Loucy (cell line): Measurements from ENCODE around the gene BEST3.

Experiments used
- EZH2phosphoT487 ChIP-seq: fragments of 200-600 bp; IDR thresholded peaks from 2 replicates; pipeline ENCODE4 v1.6.1; 2018; ENCODE audit warnings: antibody characterized with exemption, mild to moderate bottlenecking, moderate library complexity, borderline replicate concordance
- TF ChIP-seq, protein P1 (sequence below): fragments of 200-600 bp; sonication (generic); conservative IDR thresholded peaks from 2 replicates; pipeline ENCODE4 v1.5.1; 2014; ENCODE audit warnings: mild to moderate bottlenecking, antibody characterized with exemption, low read length

DNA sequence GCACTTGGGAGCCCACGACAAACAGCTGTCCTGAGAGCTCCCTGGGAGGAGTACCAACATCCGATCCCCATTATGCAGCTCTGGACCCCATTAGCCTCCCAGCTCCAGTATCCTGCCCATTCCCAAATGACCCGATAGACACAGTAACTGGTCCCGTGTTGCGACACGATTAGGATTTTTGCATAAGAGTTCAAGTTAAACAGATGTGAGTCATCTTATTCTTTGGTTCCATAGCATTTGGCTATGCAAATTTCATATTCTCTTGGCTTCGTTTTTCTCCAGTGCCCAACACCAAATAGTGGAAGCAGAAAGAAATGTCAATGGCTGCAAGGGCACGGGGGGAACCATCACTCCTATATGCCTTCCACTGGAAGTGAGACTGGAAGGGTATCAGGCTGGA lies 45.4 kb downstream of the BEST3 start:
- TF ChIP-seq, protein P1, sequence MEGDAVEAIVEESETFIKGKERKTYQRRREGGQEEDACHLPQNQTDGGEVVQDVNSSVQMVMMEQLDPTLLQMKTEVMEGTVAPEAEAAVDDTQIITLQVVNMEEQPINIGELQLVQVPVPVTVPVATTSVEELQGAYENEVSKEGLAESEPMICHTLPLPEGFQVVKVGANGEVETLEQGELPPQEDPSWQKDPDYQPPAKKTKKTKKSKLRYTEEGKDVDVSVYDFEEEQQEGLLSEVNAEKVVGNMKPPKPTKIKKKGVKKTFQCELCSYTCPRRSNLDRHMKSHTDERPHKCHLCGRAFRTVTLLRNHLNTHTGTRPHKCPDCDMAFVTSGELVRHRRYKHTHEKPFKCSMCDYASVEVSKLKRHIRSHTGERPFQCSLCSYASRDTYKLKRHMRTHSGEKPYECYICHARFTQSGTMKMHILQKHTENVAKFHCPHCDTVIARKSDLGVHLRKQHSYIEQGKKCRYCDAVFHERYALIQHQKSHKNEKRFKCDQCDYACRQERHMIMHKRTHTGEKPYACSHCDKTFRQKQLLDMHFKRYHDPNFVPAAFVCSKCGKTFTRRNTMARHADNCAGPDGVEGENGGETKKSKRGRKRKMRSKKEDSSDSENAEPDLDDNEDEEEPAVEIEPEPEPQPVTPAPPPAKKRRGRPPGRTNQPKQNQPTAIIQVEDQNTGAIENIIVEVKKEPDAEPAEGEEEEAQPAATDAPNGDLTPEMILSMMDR: no peak
- TF ChIP-seq EZH2phosphoT487: no peak
